OCI-LY3 (cell line): ENCODE data around the gene HMGN1.

Experiments
- H2AFZ ChIP-seq: fragments of 200-600, 300-600 bp; shearing (Covaris generic); 2 replicates; pipeline ENCODE4 v1.6.0; 2014; ENCODE audit warnings: antibody characterized with exemption, low read depth, low read length
- H3K27ac ChIP-seq: fragments of 200-600, 300-600 bp; sonication (generic); 2 replicates; pipeline ENCODE4 v1.5.1; 2014; ENCODE audit warnings: mild to moderate bottlenecking, low read length, moderate library complexity, mixed read lengths
- H3K27me3 ChIP-seq: fragments of 200-600, 300-600 bp; sonication (generic); 2 replicates; pipeline ENCODE4 v1.6.1; 2014; ENCODE audit warnings: low read depth, low read length, mixed read lengths
- H3K36me3 ChIP-seq: fragments of 200-600, 300-600 bp; sonication (generic); replicated peaks from 2 replicates; pipeline ENCODE3; 2014; ENCODE audit warnings: low read depth, low read length, mixed read lengths
- H3K4me1 ChIP-seq: fragments of 300-600, 200-600 bp; sonication (generic); 2 replicates; pipeline ENCODE4 v1.6.1; 2014; ENCODE audit warnings: low read length, mixed read lengths
- H3K4me2 ChIP-seq: fragments of 200-600, 300-600 bp; sonication (generic); 2 replicates; pipeline ENCODE4 v1.6.1; 2014; ENCODE audit warnings: low read length, mixed read lengths
- H3K4me3 ChIP-seq: fragments of 300-600, 200-600 bp; sonication (generic); 2 replicates; pipeline ENCODE4 v1.5.1; 2014; ENCODE audit warnings: antibody characterized with exemption, mild to moderate bottlenecking, low read length, moderate library complexity
- H3K79me2 ChIP-seq: fragments of 300-600, 200-600 bp; shearing (Covaris generic); 2 replicates; pipeline ENCODE4 v1.6.1; 2014; ENCODE audit warnings: mild to moderate bottlenecking, low read length, mixed read lengths
- H3K9ac ChIP-seq: fragments of 300-600, 200-600 bp; shearing (Covaris generic); 2 replicates; pipeline ENCODE4 v1.6.0; 2014; ENCODE audit warnings: mild to moderate bottlenecking, low read length, moderate library complexity
- H3K9me3 ChIP-seq: fragments of 200-600, 300-600 bp; shearing (Covaris generic); 2 replicates; pipeline ENCODE4 v1.6.1; 2014; ENCODE audit warnings: low read length, mixed read lengths; ENCODE audit not compliant: insufficient read depth
- H4K20me1 ChIP-seq: fragments of 200-600, 300-600 bp; sonication (generic); 2 replicates; pipeline ENCODE4 v1.6.1; 2016; ENCODE audit warnings: low read length, mixed read lengths; ENCODE audit not compliant: insufficient read depth
- CTCF ChIP-seq: fragments of 200-600, 300-600 bp; sonication (generic); IDR thresholded peaks from 2 replicates; pipeline ENCODE4 v1.5.1; 2014; ENCODE audit warnings: antibody characterized with exemption, low read length, low read depth
- EZH2phosphoT487 ChIP-seq: fragments of 200-600 bp; shearing (Covaris generic); IDR thresholded peaks from 2 replicates; pipeline ENCODE4 v1.6.1; 2018; ENCODE audit warnings: antibody characterized with exemption, mixed run types, low read depth

The HMGN1 gene

GRCh38 chr21:39311164-39311563 is 37.7 kb downstream of the HMGN1 start:
- TF ChIP-seq CTCF = no peak
- TF ChIP-seq EZH2phosphoT487 = no peak
- Histone ChIP-seq H3K9ac (no peak overlapping the region), H4K20me1 (peaks cover 11% of the 10 kb centered on the region), H2AFZ (no peak overlapping the region), H3K36me3 (peaks cover 10% of the 10 kb centered on the region), H3K4me3 (no peak overlapping the region), H3K27ac (no peak overlapping the region), H3K4me2 (no peak overlapping the region), H3K4me1 (peaks cover 9% of the 10 kb centered on the region; the same call in 1 of the 2 replicates), H3K79me2 (peaks cover 61% of the 10 kb centered on the region), H3K9me3 (no peaks in the 10 kb centered on the region), H3K27me3 (no peaks in the 10 kb centered on the region)

DNA sequence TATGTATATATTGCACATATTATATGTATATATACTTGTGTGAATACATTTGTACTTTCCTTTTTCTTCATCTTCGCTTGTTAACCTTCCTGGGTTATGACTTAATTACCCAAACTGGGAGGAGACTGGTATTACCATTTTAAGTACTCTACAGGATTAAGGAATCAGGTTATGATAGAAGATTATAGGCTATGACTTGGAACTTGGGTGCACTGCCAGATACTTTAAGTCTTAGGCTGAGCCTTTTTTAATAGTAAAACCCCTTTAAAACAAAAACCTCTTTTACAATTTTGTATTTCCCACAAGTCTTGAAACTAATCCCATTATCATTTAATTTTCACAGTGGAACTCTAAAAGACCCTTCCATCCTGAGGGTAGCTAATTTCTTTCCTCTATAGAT is 41.4 kb downstream of the HMGN1 start:
- Histone ChIP-seq H3K36me3 (peaks cover 16% of the 10 kb centered on the region), H3K9me3 (no peaks in the 10 kb centered on the region), H3K79me2 (peaks cover 47% of the 10 kb centered on the region), H3K4me3 (no peak overlapping the region), H3K27me3 (no peaks in the 10 kb centered on the region), H3K9ac (no peak overlapping the region), H3K4me1 (peaks cover 5% of the 10 kb centered on the region; the same call in 1 of the 2 replicates), H2AFZ (no peak overlapping the region), H3K27ac (no peak overlapping the region), H4K20me1 (peaks cover 11% of the 10 kb centered on the region), H3K4me2 (no peak overlapping the region)
- no peak for TF ChIP-seq CTCF
- TF ChIP-seq EZH2phosphoT487 = no peak

GRCh38 chr21:39300587-39300986 is 48.3 kb downstream of the HMGN1 start:
- H3K27me3 ChIP-seq = no peaks in the 10 kb centered on the region
- H4K20me1 ChIP-seq = no peaks in the 10 kb centered on the region
- H3K9ac ChIP-seq = no peak overlapping the region
- peaks cover 37% of the 10 kb centered on the region for H3K36me3 ChIP-seq
- H3K9me3 ChIP-seq = no peaks in the 10 kb centered on the region
- no peak overlapping the region for H3K4me2 ChIP-seq
- no peak overlapping the region for H2AFZ ChIP-seq
- TF ChIP-seq EZH2phosphoT487 (no peak), CTCF (no peak)
- H3K79me2 ChIP-seq = peaks cover 25% of the 10 kb centered on the region
- no peak overlapping the region for H3K27ac ChIP-seq
- no peak overlapping the region for H3K4me3 ChIP-seq
- H3K4me1 ChIP-seq = no peaks in the 10 kb centered on the region

- H3K4me3 ChIP-seq = no peak overlapping the region
- no peak overlapping the region for H3K27ac ChIP-seq
- H3K79me2 ChIP-seq = peaks cover 26% of the 10 kb centered on the region
- no peak overlapping the region for H3K4me2 ChIP-seq
- no peaks in the 10 kb centered on the region for H3K4me1 ChIP-seq
- no peak overlapping the region for H3K9ac ChIP-seq
- H3K36me3 ChIP-seq = peaks cover 48% of the 10 kb centered on the region
- H4K20me1 ChIP-seq = no peaks in the 10 kb centered on the region
- H3K9me3 ChIP-seq = no peaks in the 10 kb centered on the region
- no peak for TF ChIP-seq EZH2phosphoT487
- TF ChIP-seq CTCF = no peak
- no peak overlapping the region for H2AFZ ChIP-seq
- H3K27me3 ChIP-seq = no peaks in the 10 kb centered on the region
These were observed 52.0 kb downstream of the HMGN1 start for GRCh38 chr21:39296891-39297290.
